ENCODE data around the gene IPCEF1.

The IPCEF1 gene

GRCh38 chr6:154367336-154367735 is 10.7 kb upstream of the IPCEF1 start:
- no peak overlapping the region for H3K4me3 ChIP-seq (ENCODE audit: low read length)
- no peaks in the 10 kb centered on the region for H3K27me3 ChIP-seq (ENCODE audit: insufficient read depth, low read length)
- H3K4me1 ChIP-seq (ENCODE audit: insufficient read depth, low read length) = no peaks in the 10 kb centered on the region
- H2AFZ ChIP-seq (ENCODE audit: low read depth, low read length) = no peak overlapping the region
- no peaks in the 10 kb centered on the region for H3K36me3 ChIP-seq (ENCODE audit: insufficient read depth, low read length)
- no peaks in the 10 kb centered on the region for H3K9me3 ChIP-seq (ENCODE audit: low read length)

- no peaks in the 10 kb centered on the region for H3K4me1 ChIP-seq (ENCODE audit: insufficient read depth, low read length)
- H3K27me3 ChIP-seq (ENCODE audit: insufficient read depth, low read length) = no peaks in the 10 kb centered on the region
- no peaks in the 10 kb centered on the region for H3K9me3 ChIP-seq (ENCODE audit: low read length)
- H3K36me3 ChIP-seq (ENCODE audit: insufficient read depth, low read length) = no peaks in the 10 kb centered on the region
- H2AFZ ChIP-seq (ENCODE audit: low read depth, low read length) = no peak overlapping the region
- no peak overlapping the region for H3K4me3 ChIP-seq (ENCODE audit: low read length)
Observed at GRCh38 chr6:154363821-154364220, 7.2 kb upstream of the IPCEF1 start.

- Histone ChIP-seq H3K36me3 (ENCODE audit: insufficient read depth, low read length) (no peaks in the 10 kb centered on the region), H3K4me1 (ENCODE audit: insufficient read depth, low read length) (no peaks in the 10 kb centered on the region), H3K27me3 (ENCODE audit: insufficient read depth, low read length) (no peaks in the 10 kb centered on the region), H2AFZ (ENCODE audit: low read depth, low read length) (no peak overlapping the region), H3K4me3 (ENCODE audit: low read length) (no peak overlapping the region), H3K9me3 (ENCODE audit: low read length) (no peaks in the 10 kb centered on the region)
Observed at GRCh38 chr6:154361476-154361875, 4.9 kb upstream of the IPCEF1 start.

GRCh38 chr6:154360476-154360875 is 3.9 kb upstream of the IPCEF1 start:
- Histone ChIP-seq H3K4me1 (ENCODE audit: insufficient read depth, low read length) (no peaks in the 10 kb centered on the region), H2AFZ (ENCODE audit: low read depth, low read length) (no peak overlapping the region), H3K4me3 (ENCODE audit: low read length) (no peak overlapping the region), H3K27me3 (ENCODE audit: insufficient read depth, low read length) (no peaks in the 10 kb centered on the region), H3K9me3 (ENCODE audit: low read length) (no peaks in the 10 kb centered on the region), H3K36me3 (ENCODE audit: insufficient read depth, low read length) (no peaks in the 10 kb centered on the region)

- Histone ChIP-seq H3K4me1 (ENCODE audit: insufficient read depth, low read length) (no peaks in the 10 kb centered on the region), H3K36me3 (ENCODE audit: insufficient read depth, low read length) (no peaks in the 10 kb centered on the region), H2AFZ (ENCODE audit: low read depth, low read length) (no peak overlapping the region), H3K9me3 (ENCODE audit: low read length) (no peaks in the 10 kb centered on the region), H3K27me3 (ENCODE audit: insufficient read depth, low read length) (no peaks in the 10 kb centered on the region), H3K4me3 (ENCODE audit: low read length) (no peak overlapping the region)
Observed at GRCh38 chr6:154359679-154360078, 3.1 kb upstream of the IPCEF1 start.

- Histone ChIP-seq H3K27me3 (ENCODE audit: insufficient read depth, low read length) (no peaks in the 10 kb centered on the region), H2AFZ (ENCODE audit: low read depth, low read length) (no peak overlapping the region), H3K4me3 (ENCODE audit: low read length) (no peak overlapping the region), H3K9me3 (ENCODE audit: low read length) (no peaks in the 10 kb centered on the region), H3K4me1 (ENCODE audit: insufficient read depth, low read length) (no peaks in the 10 kb centered on the region), H3K36me3 (ENCODE audit: insufficient read depth, low read length) (no peaks in the 10 kb centered on the region)
Observed at GRCh38 chr6:154359161-154359574, 2.6 kb upstream of the IPCEF1 start.

- Histone ChIP-seq H3K27me3 (ENCODE audit: insufficient read depth, low read length) (no peaks in the 10 kb centered on the region), H3K36me3 (ENCODE audit: insufficient read depth, low read length) (no peaks in the 10 kb centered on the region), H3K4me1 (ENCODE audit: insufficient read depth, low read length) (no peaks in the 10 kb centered on the region), H3K9me3 (ENCODE audit: low read length) (no peaks in the 10 kb centered on the region), H3K4me3 (ENCODE audit: low read length) (no peak overlapping the region), H2AFZ (ENCODE audit: low read depth, low read length) (no peak overlapping the region)
Observed at GRCh38 chr6:154358019-154358545, 1.5 kb upstream of the IPCEF1 start.

GRCh38 chr6:154356113-154356512 is 490 bp downstream of the IPCEF1 start:
- Histone ChIP-seq H3K4me3 (ENCODE audit: low read length) (no peak overlapping the region), H3K9me3 (ENCODE audit: low read length) (no peaks in the 10 kb centered on the region), H3K4me1 (ENCODE audit: insufficient read depth, low read length) (no peaks in the 10 kb centered on the region), H3K36me3 (ENCODE audit: insufficient read depth, low read length) (no peaks in the 10 kb centered on the region), H3K27me3 (ENCODE audit: insufficient read depth, low read length) (no peaks in the 10 kb centered on the region), H2AFZ (ENCODE audit: low read depth, low read length) (no peak overlapping the region)

- H3K36me3 ChIP-seq (ENCODE audit: insufficient read depth, low read length) = no peaks in the 10 kb centered on the region
- H3K4me1 ChIP-seq (ENCODE audit: insufficient read depth, low read length) = peaks cover 3% of the 10 kb centered on the region
- H3K27me3 ChIP-seq (ENCODE audit: insufficient read depth, low read length) = no peaks in the 10 kb centered on the region
- H2AFZ ChIP-seq (ENCODE audit: low read depth, low read length) = no peak overlapping the region
- H3K4me3 ChIP-seq (ENCODE audit: low read length) = no peak overlapping the region
- no peaks in the 10 kb centered on the region for H3K9me3 ChIP-seq (ENCODE audit: low read length)
Observed at GRCh38 chr6:154354265-154354777, 2.3 kb downstream of the IPCEF1 start.

- Histone ChIP-seq H3K27me3 (ENCODE audit: insufficient read depth, low read length) (no peaks in the 10 kb centered on the region), H3K4me1 (ENCODE audit: insufficient read depth, low read length) (peaks cover 3% of the 10 kb centered on the region), H3K9me3 (ENCODE audit: low read length) (no peaks in the 10 kb centered on the region), H3K4me3 (ENCODE audit: low read length) (no peak overlapping the region), H2AFZ (ENCODE audit: low read depth, low read length) (no peak overlapping the region), H3K36me3 (ENCODE audit: insufficient read depth, low read length) (no peaks in the 10 kb centered on the region)
Observed at GRCh38 chr6:154353626-154354025, 3.0 kb downstream of the IPCEF1 start.

GRCh38 chr6:154352898-154353585 is 3.6 kb downstream of the IPCEF1 start:
- Histone ChIP-seq H3K4me3 (ENCODE audit: low read length) (no peak overlapping the region), H3K27me3 (ENCODE audit: insufficient read depth, low read length) (no peaks in the 10 kb centered on the region), H3K4me1 (ENCODE audit: insufficient read depth, low read length) (peaks cover 3% of the 10 kb centered on the region), H3K9me3 (ENCODE audit: low read length) (no peaks in the 10 kb centered on the region), H2AFZ (ENCODE audit: low read depth, low read length) (no peak overlapping the region), H3K36me3 (ENCODE audit: insufficient read depth, low read length) (no peaks in the 10 kb centered on the region)

GRCh38 chr6:154350293-154350692 is 6.3 kb downstream of the IPCEF1 start:
- no peaks in the 10 kb centered on the region for H3K9me3 ChIP-seq (ENCODE audit: low read length)
- H3K4me1 ChIP-seq (ENCODE audit: insufficient read depth, low read length) = peaks cover 3% of the 10 kb centered on the region
- H3K36me3 ChIP-seq (ENCODE audit: insufficient read depth, low read length) = no peaks in the 10 kb centered on the region
- H3K27me3 ChIP-seq (ENCODE audit: insufficient read depth, low read length) = peaks cover 2% of the 10 kb centered on the region
- no peak overlapping the region for H3K4me3 ChIP-seq (ENCODE audit: low read length)
- no peak overlapping the region for H2AFZ ChIP-seq (ENCODE audit: low read depth, low read length)

- no peak overlapping the region for H2AFZ ChIP-seq (ENCODE audit: low read depth, low read length)
- H3K27me3 ChIP-seq (ENCODE audit: insufficient read depth, low read length) = peaks cover 2% of the 10 kb centered on the region
Observed at GRCh38 chr6:154347981-154348380, 8.6 kb downstream of the IPCEF1 start.

GRCh38 chr6:154345811-154346210 is 10.8 kb downstream of the IPCEF1 start:
- H3K4me3 ChIP-seq (ENCODE audit: low read length) = no peak overlapping the region

More at GRCh38 chr6:154347981-154348380, 8.6 kb downstream of the IPCEF1 start:
- H3K36me3 ChIP-seq (ENCODE audit: insufficient read depth, low read length) = no peaks in the 10 kb centered on the region
- H3K4me3 ChIP-seq (ENCODE audit: low read length) = no peak overlapping the region
- H3K4me1 ChIP-seq (ENCODE audit: insufficient read depth, low read length) = peaks cover 3% of the 10 kb centered on the region
- H3K9me3 ChIP-seq (ENCODE audit: low read length) = no peaks in the 10 kb centered on the region

More at GRCh38 chr6:154345811-154346210, 10.8 kb downstream of the IPCEF1 start:
- H3K36me3 ChIP-seq (ENCODE audit: insufficient read depth, low read length) = no peaks in the 10 kb centered on the region
- H3K9me3 ChIP-seq (ENCODE audit: low read length) = no peaks in the 10 kb centered on the region
- peaks cover 2% of the 10 kb centered on the region for H3K27me3 ChIP-seq (ENCODE audit: insufficient read depth, low read length)
- H2AFZ ChIP-seq (ENCODE audit: low read depth, low read length) = no peak overlapping the region
- H3K4me1 ChIP-seq (ENCODE audit: insufficient read depth, low read length) = peaks cover 5% of the 10 kb centered on the region
